Heart right ventricle (tissue), 16 donors: Measurements from ENCODE around the gene SLC25A41. TPM values are rescaled to one million over a fixed set of nuclear protein-coding genes. Genes with fewer than 3 reads are reported as not detected.

Experiments
- ATAC-seq, 8 donors: fragments of 200-7000 bp; cut with Tn5 transposase; one replicate each; pipeline ENCODE4 v1.9.1; 2020; ENCODE audit warnings: mild to moderate bottlenecking in 8 of 8, moderate library complexity in 8 of 8, moderate number of reproducible peaks in 1 of 8
- DNase-seq, 2 donors: peaks; one replicate each; pipeline ENCODE4 v3.0.0-alpha.2; 2020
- H3K27ac ChIP-seq, 10 donors: fragments of 200-600 bp; sonication (generic) in 2 of 10; one replicate each; pipeline versions ENCODE4 v1.5.0 to v1.8.0; 2020 to 2022; ENCODE audit warnings: mild to moderate bottlenecking in 3 of 10
- H3K27me3 ChIP-seq, 7 donors: fragments of 200-600 bp; one replicate each; pipeline ENCODE4 v1.8.0; 2021 to 2022; ENCODE audit warnings: mild to moderate bottlenecking in 2 of 7
- H3K36me3 ChIP-seq, 9 donors: fragments of 200-600 bp; sonication (generic) in 1 of 9; one replicate each; pipeline versions ENCODE4 v1.5.0 to v1.8.0; 2020 to 2022; ENCODE audit warnings: mild to moderate bottlenecking in 2 of 9
- H3K4me1 ChIP-seq, 9 donors: fragments of 200-600 bp; sonication (generic) in 1 of 9; one replicate each; pipeline versions ENCODE4 v1.5.0 to v1.8.0; 2020 to 2022; ENCODE audit warnings: mild to moderate bottlenecking in 4 of 9
- H3K4me3 ChIP-seq, 10 donors: fragments of 200-600 bp; sonication (generic) in 2 of 10; one replicate each; pipeline versions ENCODE4 v1.5.0 to v1.8.0; 2020 to 2022; ENCODE audit warnings: mild to moderate bottlenecking in 7 of 10, moderate library complexity in 2 of 10
- H3K9me3 ChIP-seq, 11 donors: fragments of 200-600 bp in 10 of 11; sonication (generic) in 2 of 11; one replicate each; pipeline versions ENCODE4 v1.5.0 to v1.8.0; 2013 to 2022; ENCODE audit warnings: mild to moderate bottlenecking in 2 of 11, control low read depth in 1 of 11, moderate library complexity in 1 of 11
- CTCF ChIP-seq, 9 donors: fragments of 200-600 bp; sonication (generic) in 2 of 9; IDR thresholded peaks; one replicate each; pipeline versions ENCODE4 v1.5.0 to v1.8.0; 2021 to 2022; ENCODE audit warnings: antibody characterized with exemption in 9 of 9, mild to moderate bottlenecking in 5 of 9, moderate library complexity in 1 of 9
- WGBS, 2 donors: extraction: QIAGEN DNeasy Blood & Tissue Kit; methylation state at CpG; one replicate each; pipeline ENCODE4 v1.1.7; 2013; ENCODE audit warnings: inconsistent platforms in 1 of 2; 5-methylcytosine and 5-hydroxymethylcytosine counted together
- intact Hi-C, 10 donors: fragments of 100-400 bp; cut with DNase I; formaldehyde crosslinking; loops; one replicate each; pipeline versions ENCODE4 v1.11.1 to v1.14.2; 2022
- polyA plus RNA-seq, 2 donors: library from polyadenylated mRNA; stranded (reverse); fragments of 200-250 nt; gene quantifications; one replicate each; pipeline ENCODE4 v1.2.3, GENCODE V29; 2013
- total RNA-seq, 10 donors: library from RNA; stranded (reverse); fragmentation: NEBNext Ultra II Directional in 3 of 10; extraction: Animal tissue kit (Norgen Biotek cat#: 25700) in 3 of 10; gene quantifications; one replicate each; pipeline versions ENCODE4 v1.2.1 to v1.2.4, GENCODE V29; 2021 to 2023
- donor health status: Arrhythmogenic right ventricular cardiomyopathy.
- donor health status: ischemic (EF 13 %, LVEDD 7.1; RV severe dilation, severe dysfunction).
- donor health status: healthy with polysubstance abuse.
- donor health status: DM: no; HTN: yes; CAD: no.
- donor health status: DM: no; HTN: no; CAD: no.
- donor health status: ischemic (EF 25% LVEDD 6.9; RV normal size, moderate dysfunction).
- donor health status: ischemic (EF 25% LVEDD 5.7; RV mildly dilated, moderate dysfunction).
- donor health status: healthy.
- donor health status: DM: yes; HTN: yes; CAD: no.
- donor health status: Ischemic cardiomyopathy.
- donor health status: ischemic (EF 35%, LVEDD 5.7; RV mildly dilated, moderate dysfunction).
- donor health status: nonischemic (EF 11% LVEDD 7.7; RV severe dilation, severe dysfunction).
- donor health status: DM: yes; HTN: yes; CAD: no.
- donor health status: PGD.
- donor health status: ischemic (EF 29% LVEDD 5.4; RV normal size, mild dysfunction).
- donor health status: nonischemic (EF 23%, LVEDD 6.1; RV moderate dilation, normal function).

The SLC25A41 gene
- total and polyA plus RNA-seq, 12 donors, result 0.17 to 1.7 (median 0.44) TPM; not detected in 4

GRCh38 chr19:6471076-6471475 is 37.5 kb upstream of the SLC25A41 start:
- TF ChIP-seq CTCF (IDR thresholded peaks at IDR 0.05), result no peak
- DNase-seq (no peak), ATAC-seq (no peak)
- H3K4me3 ChIP-seq, result no peak overlapping the region
- intact Hi-C loops, result no loop called here
- no peaks in the 10 kb centered on the region for H3K9me3 ChIP-seq
- no peak overlapping the region for H3K27ac ChIP-seq
- WGBS, 2 donors, result 73 to 80% methylated on average over 14 of the region's 14 CpGs
- H3K27me3 ChIP-seq, result peaks cover 0 to 47% (median 23%) of the 10 kb centered on the region in 7 donors
- H3K36me3 ChIP-seq, result peaks cover 0 to 33% (median 0%) of the 10 kb centered on the region in 9 donors
- peaks cover 0 to 9% (median 4%) of the 10 kb centered on the region in 9 donors for H3K4me1 ChIP-seq

GRCh38 chr19:6470173-6470572 is 36.6 kb upstream of the SLC25A41 start:
- intact Hi-C loops, result no loop called here
- WGBS, 2 donors, result 67 to 71% methylated on average over 8 of the region's 8 CpGs
- ATAC-seq (no peak), DNase-seq (no peak)
- Histone ChIP-seq H3K9me3 (no peaks in the 10 kb centered on the region), H3K27ac (no peak overlapping the region), H3K4me3 (no peak overlapping the region), H3K36me3 (peaks cover 0 to 24% (median 0%) of the 10 kb centered on the region in 9 donors), H3K4me1 (no peaks in the 10 kb centered on the region), H3K27me3 (peaks cover 0 to 47% (median 23%) of the 10 kb centered on the region in 7 donors)
- TF ChIP-seq CTCF (IDR thresholded peaks at IDR 0.05), result no peak

DNA sequence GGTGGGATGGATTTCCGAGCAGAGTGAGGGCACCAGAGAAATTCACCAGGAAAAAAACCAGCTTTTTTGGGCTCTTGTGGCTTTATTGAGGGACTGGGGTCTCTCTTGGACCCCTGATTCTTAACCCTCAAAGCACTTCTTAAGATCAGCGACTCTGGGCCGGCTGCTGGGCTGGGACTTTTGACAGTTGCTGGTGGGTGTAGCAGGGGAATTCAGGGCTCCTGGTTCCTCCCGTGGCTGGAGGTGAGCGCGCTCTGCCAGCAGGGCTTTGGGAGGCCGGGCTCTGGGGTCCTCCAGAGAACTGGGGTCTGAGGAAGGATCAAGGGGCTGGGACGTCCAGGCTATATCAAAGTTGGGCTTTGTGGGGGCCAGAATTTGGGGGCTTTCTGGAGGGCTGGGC is 33.8 kb upstream of the SLC25A41 start:
- no peak overlapping the region for H3K4me3 ChIP-seq
- no peak overlapping the region for H3K27ac ChIP-seq
- 69 to 71% methylated on average over 8 of the region's 8 CpGs for WGBS, 2 donors
- intact Hi-C loops, result no loop called here
- no peak for TF ChIP-seq CTCF (IDR thresholded peaks at IDR 0.05)
- no peak for DNase-seq
- peaks cover 0 to 13% (median 0%) of the 10 kb centered on the region in 9 donors for H3K36me3 ChIP-seq
- no peak for ATAC-seq
- no peaks in the 10 kb centered on the region for H3K9me3 ChIP-seq
- peaks cover 7 to 56% (median 38%) of the 10 kb centered on the region in 7 donors for H3K27me3 ChIP-seq
- peaks cover 0 to 6% (median 0%) of the 10 kb centered on the region in 9 donors for H3K4me1 ChIP-seq

GRCh38 chr19:6466526-6467248 is 33.1 kb upstream of the SLC25A41 start:
- ATAC-seq (no peak), DNase-seq (no peak)
- H3K9me3 ChIP-seq, result no peaks in the 10 kb centered on the region
- no peak for TF ChIP-seq CTCF (IDR thresholded peaks at IDR 0.05)
- H3K27me3 ChIP-seq, result peaks cover 7 to 54% (median 39%) of the 10 kb centered on the region in 7 donors
- no peak overlapping the region for H3K4me3 ChIP-seq
- peaks cover 0 to 13% (median 0%) of the 10 kb centered on the region in 9 donors for H3K36me3 ChIP-seq
- 86 to 90% methylated on average over 21 of the region's 21 CpGs for WGBS, 2 donors
- no peak overlapping the region for H3K27ac ChIP-seq
- intact Hi-C loops, result no loop called here
- H3K4me1 ChIP-seq, result peaks cover 0 to 6% (median 0%) of the 10 kb centered on the region in 9 donors
